ENCODE data around the gene CYP2A13. TPM values are rescaled to one million over a fixed set of nuclear protein-coding genes. Genes with fewer than 3 reads are reported as not detected.

The CYP2A13 gene
- polyA plus RNA-seq, 3 donors = not detected

GRCh38 chr19:41083516-41083915 lies 4.7 kb upstream of the CYP2A13 start:
- H3K4me3 ChIP-seq (replicated peaks in 1 of 3; ENCODE audit: low read depth in 2 of 3, low read length in 3 of 3) = no peak overlapping the region
- WGBS (ENCODE audit: insufficient coverage) = no CpG with 5 or more reads among the region's 2 CpGs
- H3K4me2 ChIP-seq (replicated peaks; ENCODE audit: extremely low read depth, low read length, poor library complexity, severe bottlenecking) = no peak overlapping the region

GRCh38 chr19:41085748-41086415 lies 2.4 kb upstream of the CYP2A13 start:
- H3K9me3 ChIP-seq (replicated peaks in 1 of 2; ENCODE audit: control insufficient read depth in 1 of 2, insufficient read depth in 1 of 2, low read length in 2 of 2) = peaks cover 0 to 6% of the 10 kb centered on the region in 2 donors
- H3K9me3 Mint-ChIP-seq = peaks cover 2 to 13% (median 8%) of the 10 kb centered on the region in 7 donors
- no peak overlapping the region for H3K9ac ChIP-seq (ENCODE audit: insufficient read depth, low read length, poor library complexity, severe bottlenecking)
- H3K36me3 Mint-ChIP-seq = no peaks in the 10 kb centered on the region
- peaks cover 2 to 23% of the 10 kb centered on the region in 2 donors for H3K27me3 ChIP-seq (ENCODE audit: control insufficient read depth in 2 of 2, insufficient read depth in 2 of 2, low read length in 2 of 2)
- H3K4me3 Mint-ChIP-seq = no peak overlapping the region
- no peaks in the 10 kb centered on the region for H3K79me2 ChIP-seq (ENCODE audit: insufficient read depth, low read length)
- H3K4me2 ChIP-seq (replicated peaks; ENCODE audit: extremely low read depth, low read length, poor library complexity, severe bottlenecking) = no peak overlapping the region
- H3K27ac ChIP-seq (ENCODE audit: low read depth in 1 of 2, low read length in 2 of 2) = no peak overlapping the region
- WGBS (ENCODE audit: insufficient coverage) = no CpG with 5 or more reads among the region's 1 CpG
- H4K20me1 ChIP-seq (ENCODE audit: insufficient read depth, low read length) = no peaks in the 10 kb centered on the region
- no peak overlapping the region for H3K27ac Mint-ChIP-seq
- TF ChIP-seq CTCF (IDR thresholded peaks at IDR 0.05) = no peak
- intact Hi-C loops (cut with micrococcal nuclease) = no loop called here
- no peak for DNase-seq
- H2AFZ ChIP-seq (ENCODE audit: insufficient read depth, low read depth, low read length, poor library complexity, severe bottlenecking) = no peak overlapping the region
- H3K4me3 ChIP-seq (replicated peaks in 1 of 3; ENCODE audit: low read depth in 2 of 3, low read length in 3 of 3) = no peak overlapping the region
- peaks cover 24 to 47% (median 37%) of the 10 kb centered on the region in 3 donors for H3K27me3 Mint-ChIP-seq (ENCODE audit: low read depth in 3 of 3)
- no peaks in the 10 kb centered on the region for H3K36me3 ChIP-seq (replicated peaks in 1 of 2; ENCODE audit: control insufficient read depth in 1 of 2, insufficient read depth in 2 of 2, low read length in 2 of 2)
- H3K4me1 ChIP-seq (ENCODE audit: control insufficient read depth in 1 of 2, insufficient read depth in 2 of 2, low read length in 2 of 2) = no peaks in the 10 kb centered on the region
- peaks cover 3% of the 10 kb centered on the region for H3K4me1 Mint-ChIP-seq

More at GRCh38 chr19:41083516-41083915, 4.7 kb upstream of the CYP2A13 start:
- Mint-ChIP-seq H3K4me1 (no peaks in the 10 kb centered on the region), H3K4me3 (no peak overlapping the region), H3K27ac (no peak overlapping the region), H3K27me3 (ENCODE audit: low read depth in 3 of 3) (peaks cover 6 to 26% (median 17%) of the 10 kb centered on the region in 3 donors), H3K36me3 (no peaks in the 10 kb centered on the region), H3K9me3 (peaks cover 7 to 31% (median 12%) of the 10 kb centered on the region in 7 donors)
- DNase-seq = no peak
- no peak overlapping the region for H2AFZ ChIP-seq (ENCODE audit: insufficient read depth, low read depth, low read length, poor library complexity, severe bottlenecking)
- H3K27ac ChIP-seq (ENCODE audit: low read depth in 1 of 2, low read length in 2 of 2) = no peak overlapping the region
- no peak for TF ChIP-seq CTCF (IDR thresholded peaks at IDR 0.05)
- no peaks in the 10 kb centered on the region for H3K79me2 ChIP-seq (ENCODE audit: insufficient read depth, low read length)
- no peaks in the 10 kb centered on the region for H3K4me1 ChIP-seq (ENCODE audit: control insufficient read depth in 1 of 2, insufficient read depth in 2 of 2, low read length in 2 of 2)
- peaks cover 0 to 6% of the 10 kb centered on the region in 2 donors for H3K27me3 ChIP-seq (ENCODE audit: control insufficient read depth in 2 of 2, insufficient read depth in 2 of 2, low read length in 2 of 2)
- H3K9me3 ChIP-seq (replicated peaks in 1 of 2; ENCODE audit: control insufficient read depth in 1 of 2, insufficient read depth in 1 of 2, low read length in 2 of 2) = peaks cover 0 to 6% of the 10 kb centered on the region in 2 donors
- H3K36me3 ChIP-seq (replicated peaks in 1 of 2; ENCODE audit: control insufficient read depth in 1 of 2, insufficient read depth in 2 of 2, low read length in 2 of 2) = no peaks in the 10 kb centered on the region
- no peaks in the 10 kb centered on the region for H4K20me1 ChIP-seq (ENCODE audit: insufficient read depth, low read length)
- intact Hi-C loops (cut with micrococcal nuclease) = no loop called here
- H3K9ac ChIP-seq (ENCODE audit: insufficient read depth, low read length, poor library complexity, severe bottlenecking) = no peak overlapping the region
